Fibroblast of villous mesenchyme (primary cell): ENCODE data around the gene SEMA5A. TPM values are rescaled to one million over a fixed set of nuclear protein-coding genes. Genes with fewer than 3 reads are reported as not detected.

ENCODE experiments used
- DNase-seq: peaks from one replicate; pipeline ENCODE4 v3.0.0-alpha.2; 2010; ENCODE audit warnings: low read depth
- H3K4me3 ChIP-seq: 2 replicates; pipeline ENCODE4 v1.5.1; 2011; ENCODE audit warnings: low read depth, mild to moderate bottlenecking, low read length
- CTCF ChIP-seq: IDR thresholded peaks from 2 replicates; pipeline ENCODE4 v1.5.1; 2012; ENCODE audit warnings: low read depth, mild to moderate bottlenecking, low read length; ENCODE audit not compliant: insufficient read depth
- total RNA-seq: library from RNA; depleted of rRNA; stranded (reverse); fragments of >200 nt; gene quantifications from 2 replicates; pipeline ENCODE4 v1.2.3, GENCODE V29; 2012

Gene SEMA5A
- total RNA-seq, 1 donor = 72.5 TPM

DNA sequence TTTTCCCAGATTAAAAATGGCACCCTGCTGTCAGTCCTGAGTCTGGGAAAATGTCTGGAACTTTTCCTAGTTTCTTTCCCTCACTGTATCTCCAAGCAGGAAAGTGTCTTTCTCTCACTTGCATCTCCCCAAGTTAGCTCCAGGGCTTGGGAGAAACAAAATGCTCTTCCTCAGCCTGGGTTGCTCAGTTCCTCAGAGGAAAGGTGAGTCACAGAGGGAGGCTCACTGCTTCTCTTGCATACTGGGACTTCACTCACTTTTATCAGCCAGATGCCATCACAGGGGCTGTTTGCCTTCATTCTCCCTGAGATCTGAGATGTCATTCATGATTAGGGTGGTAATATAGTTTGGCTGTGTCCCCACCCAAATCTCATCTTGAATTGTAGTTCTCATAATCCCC lies 519.9 kb downstream of the SEMA5A start:
- H3K4me3 ChIP-seq = no peak overlapping the region
- no peak for DNase-seq
- TF ChIP-seq CTCF = no peak

- H3K4me3 ChIP-seq = no peak overlapping the region
- DNase-seq = peak; percentile 82
- TF ChIP-seq CTCF = no peak
Measured at GRCh38 chr5:9020996-9021395, 524.9 kb downstream of the SEMA5A start.

DNA sequence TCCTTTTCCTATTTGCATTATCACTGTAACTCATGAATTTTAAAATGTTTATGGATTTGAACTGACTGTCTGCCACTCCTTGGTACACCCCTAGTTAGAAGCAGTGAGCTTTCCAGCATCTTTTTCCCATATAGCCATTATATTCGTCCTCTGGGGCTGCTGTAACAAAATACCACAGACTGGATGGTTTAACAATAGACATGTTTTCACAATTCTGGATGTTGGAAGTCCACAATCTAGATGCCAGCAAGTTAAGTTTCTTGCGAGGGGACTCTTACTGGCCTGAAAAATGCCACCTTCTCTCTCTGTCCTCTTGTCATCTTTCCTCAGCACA lies 530.0 kb downstream of the SEMA5A start:
- DNase-seq = no peak
- H3K4me3 ChIP-seq = no peak overlapping the region
- no peak for TF ChIP-seq CTCF

DNA sequence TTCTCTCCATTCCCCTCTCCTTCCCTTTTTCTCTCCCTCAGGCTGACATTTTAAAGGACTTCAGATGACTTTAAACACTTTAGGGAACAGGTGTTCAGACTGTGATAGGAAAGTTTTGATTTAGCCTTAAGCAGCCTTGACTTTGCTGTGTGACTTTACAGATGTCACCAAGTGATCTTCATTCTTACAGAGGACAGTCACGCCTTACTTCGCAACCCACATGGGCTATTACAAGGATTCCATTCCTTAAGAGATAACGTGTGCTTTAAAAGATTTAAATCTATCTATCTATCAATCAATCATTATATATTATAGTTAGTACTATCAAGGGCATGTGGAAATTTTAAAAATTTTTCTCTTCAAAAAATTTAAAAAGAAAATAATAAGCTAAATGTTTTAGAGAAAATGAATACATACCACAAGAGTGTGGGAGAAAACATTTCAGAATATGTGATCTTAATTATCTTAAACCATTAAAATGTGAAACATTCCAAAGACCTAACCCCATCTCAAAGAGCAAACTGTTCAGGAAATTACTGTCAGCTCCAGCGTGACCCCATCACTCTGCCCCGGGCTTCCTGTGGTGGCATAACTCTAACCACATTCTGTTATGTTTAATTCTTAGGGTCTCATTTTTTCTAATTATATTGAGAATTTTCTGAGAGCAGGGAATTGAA lies 530.5 kb downstream of the SEMA5A start:
- no peak for TF ChIP-seq CTCF
- H3K4me3 ChIP-seq = no peak overlapping the region
- DNase-seq = peak; percentile 37

DNA sequence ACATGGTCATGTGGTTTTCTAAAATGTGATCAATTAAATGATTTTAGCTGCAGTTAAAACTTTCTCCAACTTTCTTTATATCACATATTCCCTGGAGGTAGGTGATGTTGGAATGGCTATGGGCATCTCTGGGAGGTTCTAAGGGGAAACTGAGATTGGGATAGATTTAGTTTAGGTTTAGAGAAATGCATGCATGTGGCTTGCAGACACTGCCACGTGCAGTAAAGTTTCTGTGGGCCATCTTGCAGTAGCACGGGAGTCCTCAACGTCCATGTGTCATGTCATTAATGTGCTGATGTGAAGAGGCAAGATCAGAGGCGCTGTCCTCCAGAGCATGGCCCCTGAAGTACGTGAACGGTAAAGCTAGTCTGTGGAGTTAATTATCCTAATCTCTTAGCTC lies 532.7 kb downstream of the SEMA5A start:
- no peak for DNase-seq
- TF ChIP-seq CTCF = no peak
- no peak overlapping the region for H3K4me3 ChIP-seq

- peak; percentile 31 for DNase-seq
- TF ChIP-seq CTCF = no peak
- H3K4me3 ChIP-seq = no peak overlapping the region
Measured at GRCh38 chr5:9009931-9010651, 535.8 kb downstream of the SEMA5A start.
